ENCODE data around the gene SFI1. TPM values are rescaled to one million over a fixed set of nuclear protein-coding genes. Genes with fewer than 3 reads are reported as not detected.

Gene SFI1
- total and polyA plus RNA-seq, 2 donors (not counting 1 experiment from before 2014, with no cell fraction given) = 80.2 to 182 TPM

DNA sequence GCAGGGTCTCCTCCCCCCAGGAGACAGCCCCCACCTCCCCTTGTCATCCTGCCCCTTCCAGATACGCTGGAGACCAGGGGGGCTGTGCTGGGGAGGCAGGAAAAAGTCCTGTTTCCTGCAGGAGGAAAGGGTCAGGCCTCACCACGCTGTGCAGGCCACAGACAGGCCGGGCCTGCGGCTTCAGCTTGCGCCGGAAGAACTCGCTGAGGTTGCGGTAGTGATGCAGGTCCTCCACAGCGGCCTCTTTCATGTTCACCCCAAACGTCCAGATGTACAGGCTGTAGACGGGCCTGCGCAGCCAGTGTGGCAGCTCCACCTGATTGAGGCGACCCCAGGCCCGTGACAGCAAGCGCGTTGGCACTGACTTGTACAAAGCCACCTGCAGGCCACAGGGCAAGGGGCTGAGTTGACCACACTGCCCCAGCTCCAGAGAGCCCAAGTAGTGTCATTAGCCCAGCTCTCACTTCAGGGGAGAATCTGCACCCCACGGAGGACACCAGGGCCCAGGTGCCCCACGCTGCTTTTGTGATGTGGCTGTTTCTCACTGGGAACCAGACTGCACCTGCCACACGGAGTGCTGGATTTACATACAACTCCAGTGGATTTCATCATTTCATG lies 125.3 kb downstream of the SFI1 start:
- H3K4me1 Mint-ChIP-seq = peaks cover 11% of the 10 kb centered on the region
- intact Hi-C loops (cut with micrococcal nuclease) = no loop called here
- H3K9me3 ChIP-seq (ENCODE audit: control extremely low read depth in 1 of 3, control insufficient read depth in 2 of 3, insufficient read depth in 1 of 3, low read length in 2 of 3) = no peaks in the 10 kb centered on the region
- peaks cover 44% of the 10 kb centered on the region for H4K20me1 ChIP-seq (ENCODE audit: control insufficient read depth, insufficient read depth, low read length, poor library complexity, severe bottlenecking)
- no peaks in the 10 kb centered on the region for H3K9me3 Mint-ChIP-seq (ENCODE audit: insufficient read depth)
- TF ChIP-seq, protein P1, sequence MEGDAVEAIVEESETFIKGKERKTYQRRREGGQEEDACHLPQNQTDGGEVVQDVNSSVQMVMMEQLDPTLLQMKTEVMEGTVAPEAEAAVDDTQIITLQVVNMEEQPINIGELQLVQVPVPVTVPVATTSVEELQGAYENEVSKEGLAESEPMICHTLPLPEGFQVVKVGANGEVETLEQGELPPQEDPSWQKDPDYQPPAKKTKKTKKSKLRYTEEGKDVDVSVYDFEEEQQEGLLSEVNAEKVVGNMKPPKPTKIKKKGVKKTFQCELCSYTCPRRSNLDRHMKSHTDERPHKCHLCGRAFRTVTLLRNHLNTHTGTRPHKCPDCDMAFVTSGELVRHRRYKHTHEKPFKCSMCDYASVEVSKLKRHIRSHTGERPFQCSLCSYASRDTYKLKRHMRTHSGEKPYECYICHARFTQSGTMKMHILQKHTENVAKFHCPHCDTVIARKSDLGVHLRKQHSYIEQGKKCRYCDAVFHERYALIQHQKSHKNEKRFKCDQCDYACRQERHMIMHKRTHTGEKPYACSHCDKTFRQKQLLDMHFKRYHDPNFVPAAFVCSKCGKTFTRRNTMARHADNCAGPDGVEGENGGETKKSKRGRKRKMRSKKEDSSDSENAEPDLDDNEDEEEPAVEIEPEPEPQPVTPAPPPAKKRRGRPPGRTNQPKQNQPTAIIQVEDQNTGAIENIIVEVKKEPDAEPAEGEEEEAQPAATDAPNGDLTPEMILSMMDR (IDR thresholded peaks at IDR 0.05) = no peak
- TF ChIP-seq EZH2 (IDR thresholded peaks at IDR 0.05; ENCODE audit: borderline replicate concordance, insufficient read depth, low read depth, low read length, poor library complexity, severe bottlenecking) = no peak
- no peak for DNase-seq
- no peak overlapping the region for H3K4me3 Mint-ChIP-seq
- H3K4me3 ChIP-seq (ENCODE audit: control extremely low read depth in 1 of 5, extremely low read depth in 1 of 5, insufficient read depth in 1 of 5, low read depth in 2 of 5, low read length in 4 of 5) = no peak overlapping the region
- H3K27ac ChIP-seq (ENCODE audit: low read length in 2 of 2) = no peak overlapping the region
- 75% methylated on average over 19 of the region's 19 CpGs for WGBS (ENCODE audit: insufficient coverage)
- H3K79me2 ChIP-seq (ENCODE audit: control insufficient read depth, insufficient read depth, low read length) = peaks cover 38% of the 10 kb centered on the region
- no peak for ATAC-seq (ENCODE audit: low read depth)
- ChIA-PET CTCF (interaction anchor here (1.9 kb wide), 1 partner anchor 11 kb away, joined by 4 read pairs; no protein-coding TSS in a partner anchor), POLR2A (no interaction called here)
- H3K27me3 ChIP-seq (replicated peaks in 1 of 4; ENCODE audit: control extremely low read depth in 1 of 4, control insufficient read depth in 3 of 4, insufficient read depth in 4 of 4, low read length in 3 of 4) = no peaks in the 10 kb centered on the region
- no peak overlapping the region for H3K27ac Mint-ChIP-seq
- H3K4me2 ChIP-seq (replicated peaks; ENCODE audit: low read depth, low read length, poor library complexity, severe bottlenecking) = no peak overlapping the region
- H3K9ac ChIP-seq (ENCODE audit: low read length) = no peak overlapping the region
- H3K27me3 Mint-ChIP-seq = no peaks in the 10 kb centered on the region
- H3K36me3 ChIP-seq (replicated peaks in 1 of 2; ENCODE audit: control extremely low read depth in 1 of 2, control insufficient read depth in 1 of 2, extremely low read depth in 1 of 2, insufficient read depth in 2 of 2, low read length in 1 of 2) = peaks cover 0 to 53% of the 10 kb centered on the region in 2 experiments
- H3K4me1 ChIP-seq (ENCODE audit: control insufficient read depth in 2 of 2, insufficient read depth in 2 of 2, low read length in 2 of 2) = peaks cover 2 to 9% of the 10 kb centered on the region in 2 donors
- no peak overlapping the region for H2AFZ ChIP-seq (ENCODE audit: insufficient read depth, low read depth, low read length, poor library complexity, severe bottlenecking)

GRCh38 chr22:31622980-31623379 lies 126.6 kb downstream of the SFI1 start:
- no peaks in the 10 kb centered on the region for H3K27me3 Mint-ChIP-seq
- no peak overlapping the region for H3K4me3 Mint-ChIP-seq
- DNase-seq (no peak), ATAC-seq (ENCODE audit: low read depth) (no peak)
- peaks cover 17% of the 10 kb centered on the region for H3K4me1 Mint-ChIP-seq
- ChIA-PET POLR2A (no interaction called here), CTCF (interaction anchor here (1.9 kb wide), 1 partner anchor 10 kb away, joined by 4 read pairs; no protein-coding TSS in a partner anchor)
- intact Hi-C loops (cut with micrococcal nuclease) = no loop called here
- no peak overlapping the region for H3K27ac Mint-ChIP-seq
- WGBS (ENCODE audit: insufficient coverage) = 100% methylated on average over 1 of the region's 1 CpG
- Histone ChIP-seq H3K27ac (ENCODE audit: low read length in 2 of 2) (peak overlapping the region in 1 of 2 donors; percentile 13), H3K36me3 (replicated peaks in 1 of 2; ENCODE audit: control extremely low read depth in 1 of 2, control insufficient read depth in 1 of 2, extremely low read depth in 1 of 2, insufficient read depth in 2 of 2, low read length in 1 of 2) (peaks cover 0 to 52% of the 10 kb centered on the region in 2 experiments), H4K20me1 (ENCODE audit: control insufficient read depth, insufficient read depth, low read length, poor library complexity, severe bottlenecking) (peaks cover 51% of the 10 kb centered on the region), H3K79me2 (ENCODE audit: control insufficient read depth, insufficient read depth, low read length) (peaks cover 52% of the 10 kb centered on the region), H3K9ac (ENCODE audit: low read length) (no peak overlapping the region), H3K9me3 (ENCODE audit: control extremely low read depth in 1 of 3, control insufficient read depth in 2 of 3, insufficient read depth in 1 of 3, low read length in 2 of 3) (no peaks in the 10 kb centered on the region), H3K4me1 (ENCODE audit: control insufficient read depth in 2 of 2, insufficient read depth in 2 of 2, low read length in 2 of 2) (peaks cover 0 to 13% of the 10 kb centered on the region in 2 donors), H3K4me3 (ENCODE audit: control extremely low read depth in 1 of 5, extremely low read depth in 1 of 5, insufficient read depth in 1 of 5, low read depth in 2 of 5, low read length in 4 of 5) (no peak overlapping the region), H3K4me2 (replicated peaks; ENCODE audit: low read depth, low read length, poor library complexity, severe bottlenecking) (no peak overlapping the region), H3K27me3 (replicated peaks in 1 of 4; ENCODE audit: control extremely low read depth in 1 of 4, control insufficient read depth in 3 of 4, insufficient read depth in 4 of 4, low read length in 3 of 4) (no peaks in the 10 kb centered on the region), H2AFZ (ENCODE audit: insufficient read depth, low read depth, low read length, poor library complexity, severe bottlenecking) (no peak overlapping the region)
- no peaks in the 10 kb centered on the region for H3K9me3 Mint-ChIP-seq (ENCODE audit: insufficient read depth)
- no peak for TF ChIP-seq EZH2 (IDR thresholded peaks at IDR 0.05; ENCODE audit: borderline replicate concordance, insufficient read depth, low read depth, low read length, poor library complexity, severe bottlenecking)
- TF ChIP-seq, protein P1 (IDR thresholded peaks at IDR 0.05) = no peak

Measured in B cell (primary cell).